GM12878 (cell line): ENCODE results near the gene PAGE4. TPM values are rescaled to one million over a fixed set of nuclear protein-coding genes. Genes with fewer than 3 reads are reported as not detected.

ENCODE experiments used
- ATAC-seq: fragments of 200-7000 bp; cut with Tn5 transposase; 3 replicates; pipeline ENCODE4 v1.9.1; 2020; ENCODE audit warnings: mild to moderate bottlenecking, moderate library complexity
- BruUV-seq: library from RNA; stranded (reverse); fragments of 400-500 nt; replicated peaks from 2 replicates; lab custom pipeline; 2021; lab: Mats Ljungman, UMichigan
- CTCF ChIA-PET: fragments of 300-600 bp; sonication (Branson Sonifier 250); formaldehyde crosslinking; extraction: SDS; loops from one replicate; lab custom pipeline; 2021; ENCODE audit warnings: inconsistent platforms; lab: Yijun Ruan, JAX
- POLR2A ChIA-PET: fragments of 350-600 bp; formaldehyde crosslinking; extraction: SDS; loops from one replicate; lab custom pipeline; 2021; ENCODE audit warnings: inconsistent platforms; lab: Charles Lee
- RAD21 ChIA-PET: fragments of 300-600 bp; sonication (Branson Sonifier 250); formaldehyde crosslinking; loops from one replicate; lab custom pipeline; 2023; ENCODE audit warnings: antibody characterized with exemption; ENCODE audit not compliant: unreplicated experiment; lab: Charles Lee
- SMC1A ChIA-PET: fragments of 300-600 bp; sonication (Branson Sonifier 250); formaldehyde crosslinking; loops from one replicate; lab custom pipeline; 2023; ENCODE audit not compliant: unreplicated experiment, uncharacterized antibody; lab: Charles Lee
- DNase-seq: peaks from one replicate; pipeline ENCODE4 v3.0.0-alpha.2; 2011; ENCODE audit warnings: low read depth, low spot score
- FAIRE-seq: peaks from 3 replicates; lab custom pipeline; 2011; peaks lifted over from hg19 to GRCh38; lab: Jason Lieb, UNC
- H2AFZ ChIP-seq: 2 replicates; pipeline ENCODE4 v1.6.0; 2011; ENCODE audit warnings: low read depth, low read length, control low read depth; ENCODE audit not compliant: control insufficient read depth
- H3K27ac ChIP-seq: 2 replicates; pipeline ENCODE4 v1.5.1; 2011; ENCODE audit warnings: control low read depth; ENCODE audit not compliant: control insufficient read depth, insufficient read depth
- H3K27me3 ChIP-seq, 2 experiments: replicated peaks in 1 of 2; 2 replicates each; pipeline versions ENCODE4 v1.6.0 to v1.6.1; 2011; ENCODE audit warnings: low read length in 1 of 2; ENCODE audit not compliant: control insufficient read depth in 2 of 2, insufficient read depth in 2 of 2
- H3K36me3 ChIP-seq, 2 experiments: 2 replicates each; pipeline ENCODE4 v1.5.1; 2011; ENCODE audit warnings: low read length in 1 of 2; ENCODE audit not compliant: control insufficient read depth in 2 of 2, insufficient read depth in 2 of 2
- H3K4me1 ChIP-seq: 2 replicates; pipeline ENCODE4 v1.6.1; 2011; ENCODE audit warnings: mild to moderate bottlenecking, low read length, moderate library complexity, mixed read lengths; ENCODE audit not compliant: control insufficient read depth, insufficient read depth
- H3K4me2 ChIP-seq: 2 replicates; pipeline ENCODE4 v1.6.0; 2011; ENCODE audit warnings: control low read depth; ENCODE audit not compliant: control insufficient read depth, insufficient read depth
- H3K4me3 ChIP-seq: fragments of 200-600 bp; sonication (generic); 2 replicates; pipeline ENCODE4 v1.5.1; 2016
- H3K79me2 ChIP-seq: 2 replicates; pipeline ENCODE4 v1.6.0; 2011; ENCODE audit warnings: low read length; ENCODE audit not compliant: control insufficient read depth, insufficient read depth
- H3K9ac ChIP-seq: 2 replicates; pipeline ENCODE4 v1.8.0; 2011; ENCODE audit warnings: low read length, control low read depth, mixed read lengths; ENCODE audit not compliant: control insufficient read depth, insufficient read depth
- H3K9me3 ChIP-seq: replicated peaks from 3 replicates; pipeline ENCODE4 v1.5.1; 2011; ENCODE audit warnings: mild to moderate bottlenecking, low read length; ENCODE audit not compliant: control insufficient read depth, insufficient read depth
- H4K20me1 ChIP-seq: 2 replicates; pipeline ENCODE4 v1.6.0; 2011; ENCODE audit not compliant: control insufficient read depth, insufficient read depth
- CBX3 ChIP-seq: fragments of 200-600 bp; sonication (generic); IDR thresholded peaks from 2 replicates; pipeline ENCODE4 v1.6.1; 2016; ENCODE audit warnings: low read depth, borderline replicate concordance
- E4F1 ChIP-seq: fragments of 450-650 bp; IDR thresholded peaks from 2 replicates; pipeline ENCODE4 v1.6.1; 2018; ENCODE audit warnings: borderline replicate concordance, mild to moderate bottlenecking; ENCODE audit not compliant: partially characterized antibody
- HDAC2 ChIP-seq: fragments of 200-600 bp; sonication (generic); IDR thresholded peaks from 2 replicates; pipeline ENCODE4 v1.6.1; 2017
- NFXL1 ChIP-seq: fragments of 450-650 bp; IDR thresholded peaks from 2 replicates; pipeline ENCODE4 v1.6.1; 2017; ENCODE audit warnings: antibody characterized with exemption, mild to moderate bottlenecking, borderline replicate concordance
- SP1 ChIP-seq: IDR thresholded peaks from one replicate; pipeline ENCODE4 v1.6.1; 2011; ENCODE audit warnings: low read depth, low read length
- STAT3 ChIP-seq: IDR thresholded peaks from 2 replicates; pipeline ENCODE4 v1.6.1; 2011; ENCODE audit warnings: low read depth, low read length, improper control_type of control experiment
- TCF7 ChIP-seq: IDR thresholded peaks from 2 replicates; pipeline ENCODE4 v1.6.1; 2014; ENCODE audit warnings: antibody characterized with exemption, borderline replicate concordance
- YY1 ChIP-seq: IDR thresholded peaks from 2 replicates; pipeline ENCODE4 v1.6.1; 2011; ENCODE audit warnings: low read depth, mild to moderate bottlenecking, low read length
- ZNF217 ChIP-seq: fragments of 450-650 bp; IDR thresholded peaks from 2 replicates; pipeline ENCODE4 v1.6.1; 2017; ENCODE audit warnings: antibody characterized with exemption, mild to moderate bottlenecking
- ZNF687 ChIP-seq: fragments of 450-650 bp; IDR thresholded peaks from 2 replicates; pipeline ENCODE4 v1.6.1; 2017; ENCODE audit warnings: mild to moderate bottlenecking, moderate library complexity
- WGBS: methylation state at CpG from one replicate; pipeline ENCODE4 v1.1.6; 2016; ENCODE audit warnings: low lambda C conversion rate; ENCODE audit not compliant: insufficient replicate concordance, insufficient coverage; ENCODE audit errors: missing lambda C conversion rate; 5-methylcytosine and 5-hydroxymethylcytosine counted together
- in situ Hi-C: fragments of 300-500 bp; cut with MboI; formaldehyde crosslinking; loops from 9 replicates; pipeline ENCODE4 v1.14.3; 2018; ENCODE audit warnings: mixed read lengths
- intact Hi-C: fragments of 100-400 bp; cut with micrococcal nuclease; formaldehyde crosslinking; loops from one replicate; pipeline ENCODE4 v1.14.2; 2022; ENCODE audit not compliant: unreplicated experiment
- polyA plus RNA-seq, 11 experiments: library from polyadenylated mRNA; depleted of rRNA in 4 of 11; unstranded in 6 of 11; stranded (reverse) in 5 of 11; fragments of >200 nt; fragmentation: Nextera tagmentation in 4 of 11; fragmentation: Illumina TruSeq in 1 of 11; extraction: Ambion mirVana in 4 of 11; extraction: Trizol in 1 of 11; gene quantifications; 1 replicate in 1 of 11; 2 replicates in 10 of 11; pipeline versions ENCODE4 v1.2.1 to v1.2.3, GENCODE V29; 2011 to 2016; ENCODE audit warnings: inconsistent platforms in 2 of 11, missing spikeins in 2 of 11, low read depth in 1 of 11
- total RNA-seq, 4 experiments: library from RNA; depleted of rRNA in 3 of 4; stranded (reverse); fragments of >200 nt in 3 of 4; fragmentation: Illumina TruSeq in 1 of 4; extraction: Trizol in 1 of 4; gene quantifications; 2 replicates each; pipeline versions ENCODE4 v1.2.1 to v1.2.3, GENCODE V29; 2013 to 2021
- TF ChIP-seq, protein P1 (sequence below): fragments of 450-650 bp; IDR thresholded peaks from 2 replicates; pipeline ENCODE4 v1.6.1; 2016; ENCODE audit warnings: mild to moderate bottlenecking, moderate library complexity, borderline replicate concordance

PAGE4 gene
- total and polyA plus RNA-seq, 10 of the 15 experiments (the other 5 are each of a cell fraction or from before 2014, with no cell fraction given) = not detected

GRCh38 chrX:49844611-49845010, 15.5 kb downstream of the PAGE4 start:
- H3K27me3 ChIP-seq = no peaks in the 10 kb centered on the region
- no peak overlapping the region for H3K27ac ChIP-seq
- no peak overlapping the region for H3K4me3 ChIP-seq
- no peaks in the 10 kb centered on the region for H3K79me2 ChIP-seq
- H3K4me1 ChIP-seq = no peaks in the 10 kb centered on the region
- H3K9me3 ChIP-seq = no peaks in the 10 kb centered on the region; the same call in 2 of the 3 replicates
- ATAC-seq (no peak), DNase-seq (no peak)
- intact Hi-C loops (no loop called here), in situ Hi-C loops (no loop called here)
- no peaks in the 10 kb centered on the region for H4K20me1 ChIP-seq
- ChIA-PET POLR2A (no interaction called here), CTCF (interaction anchor here (1.0 kb wide), 2 partner anchors 39 to 75 kb away, joined by 3 read pairs; no protein-coding TSS in a partner anchor)
- 45% methylated on average over 8 of the region's 8 CpGs for WGBS
- TF ChIP-seq YY1 (no peak), ZNF687 (no peak), E4F1 (no peak), CBX3 (no peak), STAT3 (no peak), SP1 (no peak), TCF7 (no peak), ZNF217 (no peak), NFXL1 (no peak), HDAC2 (no peak)
- TF ChIP-seq, protein P1, sequence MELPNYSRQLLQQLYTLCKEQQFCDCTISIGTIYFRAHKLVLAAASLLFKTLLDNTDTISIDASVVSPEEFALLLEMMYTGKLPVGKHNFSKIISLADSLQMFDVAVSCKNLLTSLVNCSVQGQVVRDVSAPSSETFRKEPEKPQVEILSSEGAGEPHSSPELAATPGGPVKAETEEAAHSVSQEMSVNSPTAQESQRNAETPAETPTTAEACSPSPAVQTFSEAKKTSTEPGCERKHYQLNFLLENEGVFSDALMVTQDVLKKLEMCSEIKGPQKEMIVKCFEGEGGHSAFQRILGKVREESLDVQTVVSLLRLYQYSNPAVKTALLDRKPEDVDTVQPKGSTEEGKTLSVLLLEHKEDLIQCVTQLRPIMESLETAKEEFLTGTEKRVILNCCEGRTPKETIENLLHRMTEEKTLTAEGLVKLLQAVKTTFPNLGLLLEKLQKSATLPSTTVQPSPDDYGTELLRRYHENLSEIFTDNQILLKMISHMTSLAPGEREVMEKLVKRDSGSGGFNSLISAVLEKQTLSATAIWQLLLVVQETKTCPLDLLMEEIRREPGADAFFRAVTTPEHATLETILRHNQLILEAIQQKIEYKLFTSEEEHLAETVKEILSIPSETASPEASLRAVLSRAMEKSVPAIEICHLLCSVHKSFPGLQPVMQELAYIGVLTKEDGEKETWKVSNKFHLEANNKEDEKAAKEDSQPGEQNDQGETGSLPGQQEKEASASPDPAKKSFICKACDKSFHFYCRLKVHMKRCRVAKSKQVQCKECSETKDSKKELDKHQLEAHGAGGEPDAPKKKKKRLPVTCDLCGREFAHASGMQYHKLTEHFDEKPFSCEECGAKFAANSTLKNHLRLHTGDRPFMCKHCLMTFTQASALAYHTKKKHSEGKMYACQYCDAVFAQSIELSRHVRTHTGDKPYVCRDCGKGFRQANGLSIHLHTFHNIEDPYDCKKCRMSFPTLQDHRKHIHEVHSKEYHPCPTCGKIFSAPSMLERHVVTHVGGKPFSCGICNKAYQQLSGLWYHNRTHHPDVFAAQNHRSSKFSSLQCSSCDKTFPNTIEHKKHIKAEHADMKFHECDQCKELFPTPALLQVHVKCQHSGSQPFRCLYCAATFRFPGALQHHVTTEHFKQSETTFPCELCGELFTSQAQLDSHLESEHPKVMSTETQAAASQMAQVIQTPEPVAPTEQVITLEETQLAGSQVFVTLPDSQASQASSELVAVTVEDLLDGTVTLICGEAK = no peak
- TF ChIP-seq, all 136 proteins: peak for 0
- Histone ChIP-seq H3K36me3 (no peaks in the 10 kb centered on the region), H2AFZ (no peak overlapping the region), H3K9ac (no peak overlapping the region), H3K4me2 (no peak overlapping the region)
- BruUV-seq = no TSS peak
- FAIRE-seq = no peak
- SMC1A ChIA-PET = no interaction called here
- RAD21 ChIA-PET = no interaction called here
